Keratinocyte (primary cell): Measurements from ENCODE around the gene NDNF.

Source experiments
- CTCF ChIP-seq, 3 experiments: IDR thresholded peaks in 1 of 3; conservative IDR thresholded peaks in 1 of 3; optimal IDR thresholded peaks in 1 of 3; 2 replicates in 2 of 3; 3 replicates in 1 of 3; pipeline versions ENCODE3 to v1.5.1; 2011; ENCODE audit warnings: low read length in 3 of 3, mild to moderate bottlenecking in 3 of 3, moderate library complexity in 2 of 3, control low read depth in 1 of 3, inconsistent platforms in 1 of 3; ENCODE audit not compliant: insufficient read depth in 2 of 3; ENCODE audit errors: extremely low read depth in 1 of 3
- EZH2 ChIP-seq: IDR thresholded peaks from one replicate; pipeline ENCODE4 v1.6.1; 2012; ENCODE audit warnings: inconsistent platforms, mild to moderate bottlenecking, low read length, moderate library complexity

- TF ChIP-seq EZH2 (no peak), CTCF (optimal IDR thresholded peaks at IDR 0.05 in 1 of 3, IDR thresholded peaks at IDR 0.05 in 1 of 3, conservative IDR thresholded peaks at IDR 0.05 in 1 of 3; ENCODE audit: extremely low read depth in 1 of 3, insufficient read depth in 2 of 3, low read length in 3 of 3) (no peak)
These were observed 20.9 kb upstream of the NDNF start for GRCh38 chr4:121093261-121093660.
